TTC549 (cell line): ENCODE measurements around the gene IQSEC3.
"Not testable (repeated sequence)": the region's sequence is repeated elsewhere in the genome, so short reads cannot be mapped to it uniquely, and the experiment has no call there.

ENCODE experiments used
- FAIRE-seq: peaks from 2 replicates; lab custom pipeline; 2012; peaks lifted over from hg19 to GRCh38; lab: Jason Lieb, UNC

Gene IQSEC3

GRCh38 chr12:177980-178828 lies 111.6 kb downstream of the IQSEC3 start:
- FAIRE-seq = no peak

GRCh38 chr12:178829-179109 lies 112.2 kb downstream of the IQSEC3 start:
- FAIRE-seq = no peak

- no peak for FAIRE-seq
These were observed 112.7 kb downstream of the IQSEC3 start for GRCh38 chr12:179131-179884.

- FAIRE-seq = no peak
These were observed 113.3 kb downstream of the IQSEC3 start for GRCh38 chr12:179885-180284.

GRCh38 chr12:180445-180844 lies 113.9 kb downstream of the IQSEC3 start:
- no peak for FAIRE-seq

GRCh38 chr12:181921-182320 lies 115.4 kb downstream of the IQSEC3 start:
- FAIRE-seq = no peak

GRCh38 chr12:182381-182892 lies 115.9 kb downstream of the IQSEC3 start:
- no peak for FAIRE-seq

GRCh38 chr12:184811-185575 lies 118.4 kb downstream of the IQSEC3 start:
- FAIRE-seq = no peak

- no peak for FAIRE-seq
These were observed 119.0 kb downstream of the IQSEC3 start for GRCh38 chr12:185576-185955.

GRCh38 chr12:186006-186625 lies 119.5 kb downstream of the IQSEC3 start:
- no peak for FAIRE-seq

GRCh38 chr12:187986-188909 lies 121.7 kb downstream of the IQSEC3 start:
- not testable (repeated sequence) for FAIRE-seq

- FAIRE-seq = no peak
These were observed 122.5 kb downstream of the IQSEC3 start for GRCh38 chr12:188910-189621.

GRCh38 chr12:189622-189962 lies 123.0 kb downstream of the IQSEC3 start:
- FAIRE-seq = no peak

GRCh38 chr12:190881-191280 lies 124.3 kb downstream of the IQSEC3 start:
- no peak for FAIRE-seq

- no peak for FAIRE-seq
These were observed 125.0 kb downstream of the IQSEC3 start for GRCh38 chr12:191541-191940.

GRCh38 chr12:193261-193660 lies 126.7 kb downstream of the IQSEC3 start:
- no peak for FAIRE-seq

GRCh38 chr12:194276-194675 lies 127.7 kb downstream of the IQSEC3 start:
- FAIRE-seq = no peak

- no peak for FAIRE-seq
These were observed 128.6 kb downstream of the IQSEC3 start for GRCh38 chr12:195156-195555.

- FAIRE-seq = no peak
These were observed 129.4 kb downstream of the IQSEC3 start for GRCh38 chr12:195951-196350.

- no peak for FAIRE-seq
These were observed 129.9 kb downstream of the IQSEC3 start for GRCh38 chr12:196436-196835.

- no peak for FAIRE-seq
These were observed 130.8 kb downstream of the IQSEC3 start for GRCh38 chr12:197347-197746.
